HG03139 (cell line): Measurements from ENCODE around the gene ZNF282.
"Not testable (repeated sequence)": the region's sequence is repeated elsewhere in the genome, so short reads cannot be mapped to it uniquely, and the experiment has no call there.

Experiments
- ATAC-seq: cut with Tn5 transposase; IDR thresholded peaks from one replicate; pipeline ENCODE4 v1.9.1; 2021; ENCODE audit not compliant: unreplicated experiment

The ZNF282 gene

DNA sequence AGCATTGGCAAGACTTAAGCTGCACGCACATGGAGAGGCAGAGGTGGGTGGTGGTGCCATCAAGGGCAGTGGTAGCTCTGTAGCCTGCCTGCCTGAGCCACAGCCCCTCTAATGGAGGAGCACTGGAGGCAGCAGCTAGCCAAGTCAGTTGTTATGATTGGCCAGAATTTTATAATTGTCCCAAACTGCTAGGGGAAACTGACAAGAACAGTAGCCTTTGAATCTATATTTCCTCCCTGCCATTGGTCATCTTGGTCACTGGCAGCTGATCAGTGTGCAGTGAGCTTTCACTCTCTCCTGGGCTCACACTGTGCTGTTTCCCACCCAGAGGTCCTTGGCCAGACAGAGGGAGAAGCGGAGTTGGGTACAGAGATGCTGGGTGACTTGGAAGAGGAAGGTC is 57.0 kb downstream of the ZNF282 start:
- no peak for ATAC-seq

DNA sequence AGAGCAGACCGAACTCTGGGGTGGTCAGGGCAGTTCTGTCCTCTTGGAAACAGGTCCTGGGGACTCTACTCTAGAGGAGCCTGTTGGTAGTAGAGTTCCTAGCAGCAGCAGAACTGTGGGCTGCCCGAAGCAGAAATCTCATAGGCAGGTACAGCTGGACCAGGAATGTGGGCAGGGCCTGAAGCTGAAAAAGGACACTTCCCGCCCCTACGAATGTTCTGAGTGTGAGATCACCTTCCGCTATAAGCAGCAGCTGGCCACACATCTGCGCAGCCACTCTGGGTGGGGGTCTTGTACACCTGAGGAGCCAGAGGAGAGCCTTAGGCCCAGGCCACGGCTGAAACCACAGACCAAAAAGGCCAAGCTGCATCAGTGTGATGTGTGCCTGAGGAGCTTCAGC is 58.3 kb downstream of the ZNF282 start:
- no peak for ATAC-seq

DNA sequence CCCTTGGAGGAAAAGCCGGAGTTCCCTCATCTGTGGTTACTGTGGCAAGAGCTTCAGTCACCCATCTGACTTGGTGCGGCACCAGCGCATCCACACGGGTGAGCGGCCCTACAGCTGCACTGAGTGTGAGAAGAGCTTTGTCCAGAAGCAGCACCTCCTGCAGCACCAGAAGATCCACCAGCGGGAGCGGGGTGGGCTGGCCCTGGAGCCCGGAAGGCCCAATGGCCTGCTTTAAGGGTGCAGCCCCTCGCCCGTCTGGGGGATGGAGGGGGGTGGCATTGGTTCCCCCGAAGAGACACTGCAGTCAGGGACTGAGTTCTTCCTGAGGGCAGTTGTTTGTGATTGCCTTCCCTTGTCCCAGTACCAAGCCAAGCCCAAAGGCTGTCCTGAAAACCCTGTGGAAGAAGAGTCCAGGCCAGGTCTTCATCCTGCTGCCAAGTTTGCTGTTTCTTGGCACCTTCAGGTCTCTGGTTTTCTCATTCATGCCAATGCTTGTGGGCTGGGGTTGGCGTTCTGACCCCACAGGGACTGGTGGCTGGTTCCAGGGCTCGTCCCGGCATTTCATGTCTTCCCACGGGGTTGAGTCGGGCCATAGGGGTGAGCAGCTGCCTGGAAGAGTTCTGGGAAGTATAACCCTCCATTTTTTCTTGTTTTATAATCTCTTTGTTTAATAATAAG is 59.0 kb downstream of the ZNF282 start:
- ATAC-seq = no peak

DNA sequence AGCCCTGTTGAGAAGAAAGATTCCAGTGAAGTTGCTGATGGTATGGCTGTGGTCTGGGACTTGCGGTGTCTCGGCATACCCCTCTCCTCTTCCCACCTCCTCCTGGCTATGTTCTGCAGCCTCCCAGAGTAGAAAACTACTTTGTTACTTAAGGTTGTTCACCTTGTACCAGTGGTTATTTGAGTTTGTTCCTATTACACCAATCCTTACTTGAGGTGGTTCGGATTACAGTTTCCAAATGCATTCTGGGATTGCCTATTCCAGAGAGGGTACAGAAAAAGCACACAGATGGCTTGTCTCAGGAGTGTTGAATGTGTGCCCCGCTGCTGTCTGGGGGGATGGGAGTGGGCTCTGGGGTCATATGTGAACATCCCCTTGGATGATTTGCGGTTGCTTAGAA is 59.8 kb downstream of the ZNF282 start:
- no peak for ATAC-seq

DNA sequence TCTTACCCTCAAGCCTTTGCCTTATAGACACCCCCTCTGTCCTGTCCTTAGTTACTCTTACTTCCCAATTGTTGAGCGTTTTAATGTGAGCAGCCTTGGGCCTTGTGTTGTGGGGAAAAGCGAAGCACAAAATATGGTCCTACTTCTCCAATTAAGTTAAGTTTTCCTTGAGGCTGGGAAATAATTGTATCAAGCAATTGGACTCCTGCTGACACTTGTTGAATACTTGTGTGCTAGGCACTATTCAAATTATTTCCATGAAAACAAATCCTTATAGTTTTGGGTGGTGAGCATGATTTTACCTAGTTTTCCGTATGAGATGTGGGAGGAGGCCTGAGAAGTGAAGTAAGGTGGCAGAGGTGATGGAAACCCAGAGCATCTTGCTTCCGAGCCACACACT is 61.2 kb downstream of the ZNF282 start:
- ATAC-seq = no peak

DNA sequence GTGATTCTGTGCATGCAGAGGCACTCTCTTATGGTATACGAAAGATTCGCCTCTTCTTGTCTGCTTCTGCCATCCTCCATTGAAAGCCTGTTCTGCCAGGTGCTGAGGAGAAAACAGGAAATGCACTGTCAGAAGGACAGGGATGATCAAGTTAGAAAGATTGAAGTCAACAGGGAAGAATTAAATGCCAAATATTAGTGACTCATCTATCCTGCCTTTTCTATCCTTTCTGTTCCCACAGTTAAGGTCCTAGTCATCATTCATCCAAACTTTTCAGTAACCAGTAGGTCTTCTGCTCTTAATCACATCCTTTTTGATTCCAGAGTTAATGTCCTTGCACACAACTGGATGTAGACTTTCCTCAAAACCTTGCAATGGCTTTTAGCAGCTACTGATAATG is 61.8 kb downstream of the ZNF282 start:
- ATAC-seq = no peak

DNA sequence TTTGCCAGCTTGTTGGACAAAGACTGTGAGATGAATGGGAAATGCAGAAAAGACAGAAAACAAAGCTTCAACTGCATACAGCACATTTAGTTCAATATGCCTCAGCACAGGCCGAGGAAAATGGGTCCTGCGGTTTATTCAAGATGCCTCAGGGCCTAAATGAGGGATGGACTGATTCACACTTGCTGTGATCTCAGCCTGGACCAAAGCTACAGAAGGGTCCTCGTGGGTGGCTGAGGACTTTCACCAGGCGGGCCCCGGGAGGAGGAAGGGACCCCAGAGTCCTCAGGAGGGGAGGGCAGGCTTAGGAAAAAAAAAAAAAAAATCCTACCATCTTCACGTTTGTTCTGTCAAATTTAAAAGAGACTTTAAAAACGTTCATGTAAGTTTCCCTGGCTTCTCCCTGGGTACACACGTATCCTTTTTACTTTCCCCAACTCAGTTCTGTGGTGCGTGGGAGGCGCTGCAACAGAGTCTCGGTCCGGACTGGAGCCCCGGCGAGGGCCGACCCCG is 66.0 kb downstream of the ZNF282 start:
- ATAC-seq = peak; percentile 7

DNA sequence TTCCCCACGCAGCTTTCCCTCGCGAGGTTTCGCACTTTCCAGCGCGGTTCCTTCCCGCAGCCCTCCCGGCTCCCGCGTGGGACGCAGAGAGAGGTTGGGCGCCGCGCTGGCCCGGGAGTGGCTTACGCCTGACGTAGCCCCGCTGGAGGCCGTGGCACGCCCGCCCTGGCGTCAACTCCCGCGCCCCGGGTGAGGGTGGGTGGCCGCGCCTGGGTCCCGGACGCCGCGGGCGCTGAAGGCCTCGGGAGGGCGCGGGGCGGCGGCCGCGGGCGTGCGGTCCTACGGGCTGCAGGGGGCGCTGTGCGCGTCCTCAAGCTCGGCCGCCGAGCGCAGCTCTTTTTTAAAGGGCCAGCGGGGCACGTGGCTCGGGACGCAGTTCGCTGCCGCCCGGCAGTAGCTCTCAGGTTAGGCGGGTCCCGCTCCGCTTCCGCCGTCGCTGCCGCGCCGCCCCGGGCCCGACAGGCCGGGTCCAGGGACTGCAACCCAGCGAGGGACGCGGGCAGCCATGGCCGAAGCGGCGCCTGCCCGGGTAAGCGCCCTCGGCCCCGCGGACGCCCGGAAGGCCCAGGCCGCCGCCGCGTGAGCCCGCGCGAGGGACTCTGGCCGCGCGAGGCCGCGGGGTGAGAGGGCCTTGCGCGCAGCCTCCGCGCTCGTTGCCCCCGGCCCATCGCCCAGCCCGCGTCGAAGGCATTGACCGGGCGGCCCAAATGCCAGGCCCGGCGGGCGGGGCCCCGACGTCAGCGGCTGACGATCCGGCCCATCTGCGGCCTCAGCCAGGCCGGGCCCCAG is 66.7 kb downstream of the ZNF282 start, which contains the start of gene ZNF783:
ZNF783 (plus strand) TSS at position 368 of the 789 bp plus-strand sequence; CDS start at position 506, 138 bp downstream.
- peak; percentile 82 for ATAC-seq

DNA sequence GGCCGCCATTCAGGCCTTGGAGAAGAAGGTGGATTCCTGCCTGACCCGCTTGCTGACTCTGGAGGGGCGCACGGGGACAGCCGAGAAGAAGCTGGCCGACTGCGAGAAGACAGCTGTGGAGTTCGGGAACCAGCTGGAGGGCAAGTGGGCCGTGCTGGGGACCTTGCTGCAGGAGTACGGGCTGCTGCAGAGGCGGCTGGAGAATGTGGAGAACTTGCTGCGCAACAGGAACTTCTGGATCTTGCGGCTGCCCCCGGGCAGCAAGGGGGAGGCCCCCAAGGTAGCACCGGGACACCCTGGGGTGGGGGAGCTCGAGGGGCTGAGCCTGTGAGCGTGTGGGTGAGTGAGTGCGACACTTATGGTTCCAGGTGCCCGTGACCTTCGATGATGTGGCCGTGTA is 71.1 kb downstream of the ZNF282 start:
- no peak for ATAC-seq

DNA sequence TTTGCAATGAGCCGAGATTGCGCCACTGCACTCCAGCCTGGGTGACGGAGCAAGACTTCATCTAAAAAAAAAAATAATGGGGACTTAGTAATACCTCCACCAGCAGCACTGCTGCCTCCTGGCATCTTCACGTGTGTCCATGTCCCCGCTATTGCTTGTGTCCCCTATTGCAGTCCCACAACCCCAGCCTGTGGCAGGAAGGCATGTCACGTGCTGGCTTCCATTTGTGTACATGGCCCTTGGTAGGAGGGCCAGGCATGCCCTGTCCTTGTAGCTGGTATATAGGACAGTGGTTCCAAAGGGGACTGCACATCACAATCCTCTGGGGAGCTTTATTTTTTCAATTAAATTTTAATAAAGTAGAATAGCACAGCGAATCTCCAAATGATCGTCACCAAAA is 72.4 kb downstream of the ZNF282 start:
- ATAC-seq = no peak

DNA sequence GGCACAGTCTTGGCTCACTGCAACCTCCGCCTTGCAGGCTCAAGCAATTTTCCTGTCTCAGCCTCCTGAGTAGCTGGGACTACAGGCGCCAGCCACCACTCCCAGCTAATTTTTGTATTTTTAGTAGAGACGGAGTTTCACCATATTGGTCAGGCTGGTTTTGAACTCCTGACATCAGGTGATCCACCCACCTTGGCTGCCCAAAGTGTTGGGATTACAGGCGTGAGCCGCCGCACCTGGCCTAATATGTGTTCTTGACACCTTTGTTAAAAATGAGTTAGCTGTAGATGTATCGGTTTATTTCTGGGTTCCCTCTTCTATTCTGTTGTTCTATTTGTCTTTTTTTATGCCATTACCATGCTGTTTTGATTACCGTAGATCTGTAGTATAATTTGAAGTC is 79.1 kb downstream of the ZNF282 start:
- ATAC-seq = not testable (repeated sequence)
